OCI-LY7 (cell line): ENCODE measurements around the gene TRIM29. TPM values are rescaled to one million over a fixed set of nuclear protein-coding genes. Genes with fewer than 3 reads are reported as not detected.

Experiments
- BruUV-seq: library from RNA; stranded (reverse); fragments of 400-500 nt; replicated peaks from 2 replicates; lab custom pipeline; 2021; lab: Mats Ljungman, UMichigan
- CTCF ChIA-PET: fragments of 300-600 bp; sonication (Branson Sonifier 250); formaldehyde crosslinking; loops from one replicate; lab custom pipeline; 2022; ENCODE audit warnings: antibody characterized with exemption; ENCODE audit not compliant: unreplicated experiment; lab: Charles Lee
- POLR2A ChIA-PET: fragments of 300-600 bp; sonication (Branson Sonifier 250); formaldehyde crosslinking; loops from one replicate; lab custom pipeline; 2022; ENCODE audit warnings: antibody characterized with exemption; lab: Charles Lee
- DNase-seq: peaks from one replicate; pipeline ENCODE4 v3.0.0-alpha.2; 2015; ENCODE audit warnings: low spot score
- H2AFZ ChIP-seq: fragments of 200-600 bp; sonication (generic), shearing (Covaris generic); 2 replicates; pipeline ENCODE4 v1.6.1; 2014; ENCODE audit warnings: mild to moderate bottlenecking, antibody characterized with exemption, low read length, moderate library complexity
- H3K27ac ChIP-seq: fragments of 200-600 bp; sonication (generic); 2 replicates; pipeline ENCODE4 v1.5.1; 2014; ENCODE audit warnings: mixed run types, low read depth, mild to moderate bottlenecking, moderate library complexity, low read length, inconsistent platforms; ENCODE audit not compliant: poor library complexity, severe bottlenecking
- H3K36me3 ChIP-seq: fragments of 200-600 bp; sonication (generic); 2 replicates; pipeline ENCODE4 v1.6.1; 2014; ENCODE audit warnings: mild to moderate bottlenecking, antibody characterized with exemption, low read length, moderate library complexity, mixed read lengths; ENCODE audit not compliant: insufficient read depth
- H3K4me1 ChIP-seq: fragments of 200-600 bp; sonication (generic); 2 replicates; pipeline ENCODE4 v1.5.1; 2014; ENCODE audit warnings: mild to moderate bottlenecking, low read length; ENCODE audit not compliant: insufficient read depth, poor library complexity, severe bottlenecking
- H3K4me2 ChIP-seq: fragments of 200-600 bp; sonication (generic); 2 replicates; pipeline ENCODE4 v1.6.1; 2014; ENCODE audit warnings: mild to moderate bottlenecking, low read length
- H3K4me3 ChIP-seq: fragments of 200-600 bp; sonication (generic); 2 replicates; pipeline ENCODE4 v1.5.1; 2014; ENCODE audit warnings: mild to moderate bottlenecking, low read depth, low read length; ENCODE audit not compliant: poor library complexity, severe bottlenecking
- H3K79me2 ChIP-seq: fragments of 200-600 bp; sonication (generic); 2 replicates; pipeline ENCODE4 v1.6.1; 2016; ENCODE audit warnings: low read depth, mild to moderate bottlenecking, low read length, moderate library complexity, mixed read lengths; ENCODE audit not compliant: insufficient read depth
- H3K9me2 ChIP-seq: fragments of 200-600 bp; sonication (generic); 2 replicates; pipeline ENCODE4 v1.6.1; 2016; ENCODE audit warnings: mild to moderate bottlenecking, low read length, mixed read lengths; ENCODE audit not compliant: insufficient read depth
- H3K9me3 ChIP-seq: fragments of 200-600 bp; sonication (generic); 2 replicates; pipeline ENCODE4 v1.6.1; 2014; ENCODE audit warnings: mild to moderate bottlenecking, mixed run types, low read length, mixed read lengths
- H4K20me1 ChIP-seq: fragments of 200-600 bp; sonication (generic); 2 replicates; pipeline ENCODE4 v1.6.1; 2014; ENCODE audit warnings: mild to moderate bottlenecking, antibody characterized with exemption, low read length, moderate library complexity, mixed read lengths; ENCODE audit not compliant: insufficient read depth
- CTCF ChIP-seq: fragments of 200-600 bp; sonication (generic); conservative IDR thresholded peaks from 2 replicates; pipeline ENCODE4 v1.5.1; 2014; ENCODE audit warnings: mild to moderate bottlenecking, antibody characterized with exemption, low read length, moderate library complexity, mixed read lengths
- EZH2phosphoT487 ChIP-seq: fragments of 200-600 bp; sonication (generic); IDR thresholded peaks from 2 replicates; pipeline ENCODE4 v1.6.1; 2018; ENCODE audit warnings: low read depth, borderline replicate concordance, mild to moderate bottlenecking, mixed run types, antibody characterized with exemption, low read length, moderate library complexity, mixed read lengths
- intact Hi-C: fragments of 100-400 bp; cut with micrococcal nuclease; formaldehyde crosslinking; loops from one replicate; pipeline ENCODE4 v1.10.0; 2022; ENCODE audit not compliant: unreplicated experiment
- total RNA-seq, 2 experiments: library from RNA; depleted of rRNA in 1 of 2; stranded (reverse); fragments of >200 nt in 1 of 2; shearing (Covaris generic) in 1 of 2; gene quantifications; 2 replicates each; pipeline ENCODE4 v1.2.3, GENCODE V29; 2014 to 2022

Gene TRIM29
- total RNA-seq, 2 experiments from 2014 or later, result not detected

GRCh38 chr11:120120805-120121335 is 17.0 kb downstream of the TRIM29 start:
- no peaks in the 10 kb centered on the region for H3K9me3 ChIP-seq
- H3K79me2 ChIP-seq, result no peaks in the 10 kb centered on the region
- H3K4me2 ChIP-seq, result no peak overlapping the region
- ChIA-PET POLR2A (no interaction called here), CTCF (no interaction called here)
- intact Hi-C loops, result no loop called here
- TF ChIP-seq CTCF (no peak), EZH2phosphoT487 (no peak)
- H3K36me3 ChIP-seq, result no peaks in the 10 kb centered on the region
- no peak overlapping the region for H3K27ac ChIP-seq
- no peaks in the 10 kb centered on the region for H3K4me1 ChIP-seq
- no TSS peak for BruUV-seq
- no peaks in the 10 kb centered on the region for H3K9me2 ChIP-seq
- no peak overlapping the region for H2AFZ ChIP-seq
- no peaks in the 10 kb centered on the region for H4K20me1 ChIP-seq
- H3K4me3 ChIP-seq, result no peak overlapping the region
- DNase-seq, result no peak

GRCh38 chr11:120119121-120119520 is 18.8 kb downstream of the TRIM29 start:
- no peak for DNase-seq
- CTCF ChIA-PET, result no interaction called here
- H3K9me3 ChIP-seq, result no peaks in the 10 kb centered on the region
- H3K36me3 ChIP-seq, result no peaks in the 10 kb centered on the region
- no peaks in the 10 kb centered on the region for H3K9me2 ChIP-seq
- no peak for TF ChIP-seq EZH2phosphoT487
- no peak for TF ChIP-seq CTCF
- no peaks in the 10 kb centered on the region for H3K79me2 ChIP-seq
- no peak overlapping the region for H3K27ac ChIP-seq
- intact Hi-C loops, result no loop called here
- H3K4me1 ChIP-seq, result no peaks in the 10 kb centered on the region
- no TSS peak for BruUV-seq
- H2AFZ ChIP-seq, result no peak overlapping the region
- H4K20me1 ChIP-seq, result no peaks in the 10 kb centered on the region
- POLR2A ChIA-PET, result no interaction called here
- no peak overlapping the region for H3K4me3 ChIP-seq
- H3K4me2 ChIP-seq, result no peak overlapping the region

- H3K4me3 ChIP-seq, result no peak overlapping the region
- CTCF ChIA-PET, result interaction anchor here (0.8 kb wide), 1 partner anchor 9 kb away, joined by 8 read pairs; no protein-coding TSS in a partner anchor
- intact Hi-C loops, result no loop called here
These were observed 19.9 kb downstream of the TRIM29 start for GRCh38 chr11:120117991-120118390.

More at GRCh38 chr11:120117991-120118390, 19.9 kb downstream of the TRIM29 start:
- Histone ChIP-seq H2AFZ (no peak overlapping the region), H4K20me1 (no peaks in the 10 kb centered on the region), H3K79me2 (no peaks in the 10 kb centered on the region), H3K36me3 (no peaks in the 10 kb centered on the region), H3K9me3 (no peaks in the 10 kb centered on the region), H3K9me2 (no peaks in the 10 kb centered on the region), H3K4me1 (no peaks in the 10 kb centered on the region), H3K4me2 (no peak overlapping the region), H3K27ac (no peak overlapping the region)
- POLR2A ChIA-PET, result interaction anchor here (0.9 kb wide), 1 partner anchor 47 kb away, joined by 4 read pairs; no protein-coding TSS in a partner anchor
- no TSS peak for BruUV-seq
- no peak for DNase-seq
- TF ChIP-seq EZH2phosphoT487 (no peak), CTCF (no peak)
